Measurements from ENCODE around the gene DKK2.

Gene DKK2, protein sequence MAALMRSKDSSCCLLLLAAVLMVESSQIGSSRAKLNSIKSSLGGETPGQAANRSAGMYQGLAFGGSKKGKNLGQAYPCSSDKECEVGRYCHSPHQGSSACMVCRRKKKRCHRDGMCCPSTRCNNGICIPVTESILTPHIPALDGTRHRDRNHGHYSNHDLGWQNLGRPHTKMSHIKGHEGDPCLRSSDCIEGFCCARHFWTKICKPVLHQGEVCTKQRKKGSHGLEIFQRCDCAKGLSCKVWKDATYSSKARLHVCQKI

DNA sequence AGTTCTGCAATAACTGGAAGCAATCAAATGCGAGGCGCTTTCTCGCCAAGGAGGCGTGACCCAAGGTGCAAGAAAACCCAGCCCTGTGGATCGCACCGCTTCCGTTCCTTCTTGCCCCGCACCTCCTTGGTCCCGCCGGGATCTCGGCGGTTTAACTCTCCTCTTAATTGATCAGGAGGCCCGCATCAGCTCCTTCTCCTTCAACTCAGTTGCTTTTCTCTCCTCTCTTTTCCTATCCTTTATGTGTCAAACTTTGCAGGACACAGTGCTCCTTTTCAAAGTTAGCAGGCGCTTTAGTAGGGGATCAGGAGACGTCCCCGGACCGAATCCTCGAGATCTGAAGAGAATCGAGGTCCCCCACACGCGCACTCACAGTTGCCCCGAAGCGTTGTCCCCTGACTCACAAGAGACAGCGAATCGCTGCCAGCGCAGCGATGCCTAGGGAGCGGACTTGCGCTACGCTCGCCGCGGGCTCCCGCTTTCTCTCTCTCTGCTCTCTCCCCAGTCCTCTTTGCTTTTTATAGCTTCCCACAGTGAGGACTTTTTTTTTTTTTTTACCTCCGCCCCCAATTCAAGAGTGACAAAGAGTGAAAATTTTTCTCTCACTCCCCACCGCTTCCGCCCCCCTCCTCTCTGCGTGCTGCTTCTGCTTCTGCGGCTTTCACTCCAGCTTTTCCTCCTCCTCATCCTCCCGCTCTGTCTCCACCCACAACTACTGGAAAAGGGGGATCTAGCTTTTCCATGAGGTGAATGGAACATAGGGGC, at the start of gene DKK2:
TSS of gene DKK2 (minus strand) at position 495 of the 765 bp plus-strand sequence. CDS start 722 bp downstream, outside the sequence.
- no peak for DNase-seq (ENCODE audit: low read depth)

DNA sequence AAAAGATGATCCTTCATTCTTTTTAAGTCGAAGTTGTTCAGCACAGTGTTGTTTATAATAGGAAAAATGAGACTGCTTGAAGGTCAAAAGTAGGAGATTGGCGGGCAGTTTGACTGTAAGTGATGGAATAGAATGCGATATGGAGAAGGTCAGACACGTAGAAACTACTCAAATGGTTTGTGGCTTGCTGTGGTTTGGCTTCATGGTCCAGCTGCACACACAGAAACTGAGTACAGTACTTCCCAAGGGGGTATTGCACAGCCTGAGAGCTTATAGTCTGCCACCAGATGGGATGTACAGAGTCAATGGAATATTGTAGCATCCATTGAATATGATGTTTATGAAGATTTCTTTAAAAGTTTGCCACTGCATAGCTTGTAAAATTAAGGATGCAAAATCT, 41.1 kb upstream of the DKK2 start:
- no peak for DNase-seq (ENCODE audit: low read depth)

DNA sequence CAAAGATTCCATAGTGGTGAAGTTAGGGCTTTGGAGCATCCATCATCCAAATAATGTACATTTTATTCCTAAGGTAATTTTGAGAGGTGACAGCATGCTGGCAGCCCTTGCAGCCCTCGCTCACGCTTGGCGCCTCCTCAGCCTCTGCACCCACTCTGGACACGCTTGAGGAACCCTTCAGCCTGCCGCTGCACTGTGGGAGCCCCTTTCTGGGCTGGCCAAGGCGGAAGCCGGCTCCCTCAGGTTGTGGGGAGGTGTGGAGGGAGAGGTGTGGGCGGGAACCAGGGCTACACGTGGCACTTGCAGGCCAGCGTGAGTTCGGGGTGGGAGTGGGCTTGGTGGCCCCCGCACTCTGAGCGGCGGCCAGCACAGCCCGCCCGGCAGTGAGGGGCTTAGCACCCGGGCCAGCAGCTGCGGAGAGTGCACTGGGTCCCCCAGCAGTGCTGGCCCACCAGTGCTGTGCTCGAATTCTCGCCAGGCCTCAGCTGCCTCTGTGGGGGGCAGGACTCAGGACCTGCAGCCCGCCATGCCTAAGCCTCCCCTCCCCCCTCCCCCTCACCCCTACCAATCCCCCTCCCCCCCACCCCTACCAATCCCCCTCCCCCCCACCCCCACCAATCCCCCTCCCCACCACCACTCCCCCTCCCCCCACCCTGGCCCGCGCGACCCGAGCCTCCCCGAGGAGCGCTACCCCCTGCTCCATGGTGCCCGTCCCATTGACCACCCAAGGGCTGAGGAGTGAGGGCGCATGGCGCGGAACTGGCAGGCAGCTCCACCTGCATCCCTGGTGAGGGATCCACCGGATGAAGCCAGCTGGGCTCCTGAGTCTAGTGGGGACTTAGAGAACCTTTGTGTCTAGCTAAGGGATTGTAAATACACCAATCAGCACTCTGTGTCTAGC, 37.0 kb upstream of the DKK2 start:
- no peak for DNase-seq (ENCODE audit: low read depth)

DNA sequence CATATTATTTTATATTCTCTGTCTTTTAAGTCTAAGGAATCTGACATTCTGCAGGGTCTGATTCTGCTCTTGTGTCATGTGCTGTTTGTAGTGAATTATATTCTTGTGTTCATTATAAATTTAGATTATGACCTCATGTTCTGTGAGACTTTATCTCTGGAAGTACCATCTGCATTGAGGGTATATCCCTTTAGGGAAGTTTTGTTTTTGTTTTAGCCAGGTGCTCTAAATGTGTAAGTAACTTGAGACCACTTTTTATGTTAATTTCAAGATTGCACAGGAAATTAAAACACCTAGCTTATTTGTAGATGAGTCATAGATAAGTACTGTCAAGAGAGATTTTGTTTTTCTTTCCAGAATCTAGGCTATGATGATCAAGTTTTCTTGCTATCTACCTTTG, 35.0 kb upstream of the DKK2 start:
- DNase-seq (ENCODE audit: low read depth) = no peak

DNA sequence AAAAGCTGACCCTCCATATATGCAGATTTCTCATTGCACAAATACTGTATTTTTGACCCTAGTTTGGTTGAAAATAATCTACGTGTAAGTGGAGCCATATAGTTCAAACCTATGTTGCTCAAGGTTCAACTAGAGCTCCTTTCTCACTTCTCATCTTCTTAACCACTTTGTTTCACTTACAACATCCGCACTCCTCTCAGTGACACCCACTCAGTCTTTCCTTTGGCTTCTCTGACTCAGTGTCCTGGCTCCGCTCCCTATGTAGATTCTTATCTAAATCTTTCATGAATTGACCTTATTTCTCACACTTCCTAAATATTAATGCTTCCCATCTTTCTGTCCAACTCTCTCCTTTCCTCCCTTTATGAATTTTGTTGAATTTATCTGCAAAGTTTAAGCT, 32.9 kb upstream of the DKK2 start:
- DNase-seq (ENCODE audit: low read depth) = no peak

DNA sequence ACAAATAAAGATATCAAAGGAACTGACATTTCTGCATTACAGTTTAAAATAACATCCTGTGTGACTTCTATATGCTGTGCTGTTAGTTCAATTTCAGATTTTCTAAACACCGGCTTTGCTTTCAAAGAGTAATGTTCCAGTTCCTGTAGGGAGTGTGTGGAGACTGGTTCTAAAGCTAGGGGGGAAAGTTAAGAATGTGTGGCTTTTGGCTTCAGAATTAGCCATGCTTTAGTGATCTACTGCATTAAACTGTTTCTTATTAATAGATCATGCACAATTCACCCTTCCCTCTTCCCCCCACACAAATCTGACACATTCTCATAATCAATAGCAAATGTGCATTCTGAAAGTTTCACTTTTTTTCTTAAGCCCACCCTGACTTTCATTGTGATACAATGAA, 32.0 kb upstream of the DKK2 start:
- DNase-seq (ENCODE audit: low read depth) = no peak

DNA sequence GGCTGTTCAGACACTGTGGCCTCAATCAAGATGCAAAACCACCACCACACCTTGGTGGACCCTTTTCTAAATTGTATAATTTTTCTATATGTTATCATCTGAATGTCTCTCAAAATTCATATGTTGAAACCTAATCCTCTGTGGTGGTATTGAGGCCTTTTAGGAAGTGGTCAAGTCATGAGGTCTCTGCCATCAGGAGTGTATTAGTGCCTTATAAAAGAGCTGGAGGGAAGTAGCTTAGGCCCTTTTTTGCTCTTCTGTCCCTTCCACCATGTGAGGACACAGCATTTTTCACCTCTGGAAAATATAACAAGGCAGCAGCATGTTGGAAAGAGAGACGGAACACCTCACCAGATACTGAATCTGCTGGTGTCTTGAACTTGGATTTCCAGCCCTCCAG, 30.5 kb upstream of the DKK2 start:
- DNase-seq (ENCODE audit: low read depth) = no peak

DNA sequence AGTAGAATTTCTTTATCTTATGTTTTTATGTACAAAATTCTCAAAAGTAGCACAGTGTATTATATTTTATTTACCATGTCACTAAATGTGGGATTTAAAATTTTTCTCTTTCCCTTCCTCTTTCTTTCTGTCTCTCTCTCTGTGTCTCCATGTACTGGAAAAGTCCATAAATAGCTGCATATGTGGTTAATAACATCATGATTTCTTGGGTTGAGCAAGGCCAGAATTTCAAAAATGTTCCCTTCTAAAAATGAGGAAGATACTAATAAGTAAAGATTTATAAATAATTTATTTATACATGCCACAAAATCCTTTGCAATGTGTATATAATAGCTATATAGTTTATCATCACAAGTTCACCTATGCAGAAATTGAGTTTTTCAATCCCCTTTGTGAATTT, 29.1 kb upstream of the DKK2 start:
- no peak for DNase-seq (ENCODE audit: low read depth)

DNA sequence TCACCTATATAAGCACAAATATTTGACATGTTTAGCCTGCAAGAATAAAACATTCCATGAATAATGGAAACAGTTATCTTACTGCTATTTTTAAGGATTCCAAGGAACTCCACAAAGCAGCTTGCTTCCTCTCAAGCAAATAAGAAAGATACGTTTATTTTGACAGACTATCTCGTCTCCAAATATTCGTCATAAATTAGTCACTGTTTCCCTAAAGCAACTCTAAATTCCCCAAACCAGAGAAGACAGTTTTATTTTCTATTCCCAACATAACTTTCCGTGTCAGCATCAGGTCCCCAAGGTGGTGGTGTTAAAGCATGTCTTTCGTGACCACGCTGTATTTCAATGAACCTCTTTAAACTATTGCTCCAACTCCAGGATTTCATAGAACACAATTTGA, 24.3 kb upstream of the DKK2 start:
- DNase-seq (ENCODE audit: low read depth) = no peak

DNA sequence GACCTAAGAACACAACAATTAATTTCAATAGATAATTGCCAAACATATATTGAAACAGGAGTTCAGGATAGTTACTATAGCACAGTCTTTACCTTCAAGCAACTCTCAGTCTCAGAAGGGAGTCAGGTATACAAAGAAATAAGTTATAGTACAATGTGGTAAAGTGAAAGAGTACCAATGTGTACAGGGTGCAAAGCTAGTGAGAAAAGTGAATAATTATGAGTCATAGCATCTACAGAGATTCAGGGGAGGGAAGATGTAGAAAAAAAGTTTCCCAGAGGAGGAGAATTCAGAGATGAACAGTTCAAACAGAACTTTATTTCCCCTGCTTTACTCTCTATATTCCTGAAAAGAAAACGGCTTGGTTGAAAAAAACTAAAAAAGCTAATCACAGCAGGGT, 22.7 kb upstream of the DKK2 start:
- DNase-seq (ENCODE audit: low read depth) = no peak

DNA sequence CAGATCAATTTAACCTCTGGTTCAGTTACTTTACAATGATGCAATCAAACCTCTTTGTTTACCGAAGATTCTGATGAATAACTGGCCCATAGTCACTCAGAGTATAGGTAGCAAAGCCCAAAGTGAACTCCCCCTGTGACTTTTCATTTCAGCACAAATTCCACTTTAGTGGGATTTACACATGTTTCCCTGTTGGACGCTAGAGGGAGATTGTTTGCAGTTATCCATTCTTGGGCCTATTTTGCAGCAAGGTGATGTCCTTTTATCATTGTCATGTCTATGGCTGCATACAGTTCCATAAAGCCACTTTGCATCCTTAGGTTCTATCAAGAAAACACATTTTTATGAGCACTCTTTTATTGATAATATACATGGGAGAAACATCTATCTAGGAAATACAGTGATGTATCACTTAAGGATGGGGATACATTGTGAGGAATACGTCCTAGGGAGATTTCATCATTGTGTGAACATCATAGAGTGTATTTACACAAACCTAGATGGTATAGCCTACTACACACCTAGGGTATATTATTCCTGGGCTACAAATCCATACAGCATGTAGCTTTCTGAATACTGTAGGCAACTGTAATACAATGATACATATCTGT, 14.5 kb upstream of the DKK2 start:
- no peak for DNase-seq (ENCODE audit: low read depth)

DNA sequence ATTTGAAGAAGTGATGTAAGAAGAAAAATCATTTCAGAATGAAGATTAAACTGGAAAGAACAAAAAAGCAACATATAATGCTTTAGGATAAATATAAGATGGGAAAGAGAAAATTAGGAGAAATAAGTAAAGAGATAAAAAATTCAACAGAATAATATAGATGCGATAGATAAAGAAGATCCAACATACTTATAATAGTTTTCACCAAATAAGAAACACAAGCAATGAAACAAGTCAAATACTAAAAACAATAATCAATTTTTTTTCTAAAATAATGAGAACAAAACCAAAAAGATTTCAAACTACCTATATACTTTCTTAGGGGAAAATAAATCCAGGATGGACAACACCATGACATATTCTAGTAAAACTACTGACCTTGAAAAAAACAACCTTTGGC, 10.1 kb upstream of the DKK2 start:
- DNase-seq (ENCODE audit: low read depth) = no peak

DNA sequence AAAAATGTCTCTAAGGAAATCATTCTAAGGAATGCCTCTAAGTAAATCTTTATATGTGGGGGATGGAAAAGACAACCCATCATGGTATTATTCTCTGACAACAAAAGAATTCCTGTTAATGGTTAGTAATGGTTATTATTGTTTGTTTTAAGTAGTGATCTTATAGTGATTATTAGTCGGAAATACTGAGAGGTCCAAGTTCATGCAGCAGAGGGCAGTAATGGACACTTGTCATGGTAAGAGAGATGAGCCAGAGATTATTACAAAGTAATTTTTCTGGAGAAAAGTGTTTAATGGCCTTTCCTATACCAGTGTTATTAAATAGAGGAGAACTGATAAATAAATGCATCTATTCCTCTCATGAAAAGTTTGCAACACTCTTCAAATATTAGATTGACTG, 8.1 kb upstream of the DKK2 start:
- DNase-seq (ENCODE audit: low read depth) = no peak

DNA sequence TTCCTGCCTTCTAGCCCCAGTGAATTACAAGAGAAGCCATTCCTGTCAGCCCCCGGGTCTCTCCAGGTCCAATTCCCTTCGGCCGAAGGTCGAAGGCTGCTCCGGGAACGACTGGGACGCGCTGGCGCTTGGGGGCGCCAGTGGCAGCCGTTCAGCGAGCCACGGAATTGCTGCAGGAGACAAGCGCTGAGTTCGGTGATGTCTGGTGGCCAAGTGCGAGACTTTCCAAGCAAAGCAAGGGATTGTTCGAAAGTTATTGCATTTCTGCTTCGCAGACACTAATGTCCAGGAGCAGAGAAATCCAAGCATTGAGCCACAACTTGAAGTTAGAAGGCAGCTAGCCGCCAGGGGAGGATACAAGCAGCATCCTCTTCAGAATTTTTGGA, 1.1 kb upstream of the DKK2 start:
- DNase-seq (ENCODE audit: low read depth) = no peak

DNA sequence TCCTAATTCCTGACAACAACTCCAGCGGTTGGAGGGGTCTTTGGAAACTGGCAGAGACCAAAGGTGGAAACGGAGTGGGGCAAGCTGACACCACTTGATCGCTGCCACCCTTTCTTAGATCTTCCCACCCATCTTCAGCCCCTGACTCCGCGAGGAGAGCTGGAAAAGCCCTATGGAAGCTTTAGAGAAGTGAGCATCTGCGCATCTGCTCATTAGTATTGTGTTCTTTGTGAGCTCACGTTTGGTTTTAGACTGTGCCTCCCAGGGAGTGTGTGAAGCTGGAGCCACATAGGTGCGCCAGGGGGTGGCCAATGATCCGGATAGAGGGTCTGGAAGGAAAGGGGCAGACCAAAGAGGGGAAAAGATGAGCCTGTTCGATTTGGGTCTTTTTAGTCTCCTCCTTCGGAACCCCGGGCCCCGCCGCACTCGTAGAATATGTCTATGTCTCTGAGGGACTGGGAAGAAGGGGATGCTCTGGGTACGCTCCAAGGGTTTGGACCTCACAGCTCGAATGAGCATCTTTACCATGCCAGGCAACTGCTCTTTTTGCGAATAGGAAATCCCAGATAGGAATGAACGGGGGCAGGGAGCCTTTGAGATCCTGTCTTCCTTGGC, 578 bp upstream of the DKK2 start:
- DNase-seq (ENCODE audit: low read depth) = no peak

DNA sequence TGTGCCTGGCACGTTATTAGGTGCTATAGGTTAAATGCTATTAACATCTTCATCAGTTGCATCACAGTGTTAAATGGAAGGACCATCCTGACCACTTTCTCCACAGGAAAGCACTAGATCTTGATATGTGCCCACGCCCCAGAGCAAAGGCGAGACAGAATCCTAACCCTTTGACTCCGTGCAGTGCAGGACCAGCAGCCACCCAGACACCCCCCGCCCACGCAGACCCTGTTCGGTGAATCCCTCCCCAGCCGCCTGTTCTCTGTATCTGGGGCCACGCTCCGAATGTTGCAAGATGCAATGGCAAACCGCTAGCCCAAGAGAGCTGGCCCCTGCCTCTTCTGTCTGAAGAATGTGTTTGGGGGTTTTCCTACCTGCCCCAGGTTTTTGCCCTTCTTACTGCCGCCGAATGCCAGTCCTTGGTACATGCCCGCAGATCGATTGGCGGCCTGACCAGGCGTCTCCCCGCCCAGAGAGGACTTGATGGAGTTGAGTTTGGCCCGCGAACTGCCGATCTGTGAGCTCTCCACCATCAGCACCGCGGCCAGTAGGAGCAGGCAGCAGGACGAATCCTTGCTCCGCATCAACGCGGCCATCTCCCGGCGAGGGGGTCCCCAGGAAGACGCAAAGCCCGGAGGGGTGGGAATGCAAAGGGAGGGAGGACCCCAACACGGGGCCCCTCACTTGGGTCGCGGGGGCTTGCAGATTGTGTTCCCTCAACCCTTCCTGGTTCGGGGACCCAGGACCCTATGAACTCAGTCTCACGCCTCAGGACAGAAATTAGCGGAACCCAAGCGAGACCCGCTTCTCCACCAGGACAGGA, 906 bp downstream of the DKK2 start:
- DNase-seq (ENCODE audit: low read depth) = no peak

DNA sequence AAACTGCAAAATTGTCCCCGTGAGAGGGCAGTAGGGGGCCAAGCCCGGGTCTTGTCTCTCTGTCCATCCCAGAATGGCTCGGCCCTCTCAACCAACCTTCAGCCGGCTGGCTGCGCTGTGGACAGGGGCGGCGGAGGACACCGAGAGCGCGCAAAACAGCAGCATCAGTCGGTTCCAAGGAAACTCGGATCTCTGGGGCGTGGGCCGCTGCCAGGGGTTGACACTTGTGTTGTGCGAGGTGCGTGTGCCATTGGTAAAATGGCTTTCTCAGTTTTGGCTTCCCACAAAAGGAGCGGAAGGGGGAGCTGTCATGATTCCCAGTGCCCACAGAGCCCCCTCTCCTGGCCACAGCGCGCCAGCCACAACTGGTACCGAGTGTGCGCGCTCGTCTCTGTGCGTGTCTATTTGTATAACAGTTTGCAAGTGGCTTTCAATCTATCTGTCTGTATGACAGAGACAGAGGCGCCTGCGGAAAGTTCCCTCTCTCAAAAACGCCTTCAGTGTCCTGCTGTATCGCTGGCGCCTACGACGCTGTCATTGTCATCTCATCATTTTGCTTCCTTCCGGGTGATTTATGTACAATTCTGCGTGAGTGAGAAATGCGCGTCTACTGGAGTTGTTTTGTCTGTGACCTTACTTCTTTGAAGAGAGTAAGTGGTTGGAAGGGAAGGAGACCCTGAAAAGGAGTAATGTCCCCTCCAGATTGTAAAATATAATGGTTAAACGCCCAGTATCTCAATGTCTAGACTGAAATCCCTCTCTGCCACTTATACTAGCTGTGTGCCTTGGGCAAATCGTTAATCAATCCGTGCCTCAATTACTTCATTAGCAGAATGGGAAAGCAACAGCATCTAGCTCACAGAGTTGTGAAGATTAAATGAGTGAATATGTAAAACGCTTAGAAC, 1.8 kb downstream of the DKK2 start:
- DNase-seq (ENCODE audit: low read depth) = no peak

DNA sequence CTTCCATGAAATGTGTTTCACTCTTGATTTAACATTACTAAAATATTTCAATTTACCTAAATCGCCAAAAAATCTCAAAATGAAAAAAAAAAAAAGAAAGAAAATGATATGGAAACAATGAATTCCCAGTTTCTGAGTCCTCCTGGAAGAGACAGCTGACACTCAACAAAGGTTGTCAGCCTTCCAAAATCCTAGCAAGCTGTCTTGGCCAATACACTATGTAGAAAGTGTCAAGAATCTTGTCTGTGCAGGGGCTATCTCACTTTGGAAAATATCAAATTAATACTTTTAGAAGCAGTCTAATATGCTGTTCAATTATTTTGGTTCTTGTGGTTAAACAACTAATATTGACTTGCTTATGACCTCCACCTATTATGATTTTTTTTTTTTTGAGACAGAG, 8.7 kb downstream of the DKK2 start:
- no peak for DNase-seq (ENCODE audit: low read depth)

DNA sequence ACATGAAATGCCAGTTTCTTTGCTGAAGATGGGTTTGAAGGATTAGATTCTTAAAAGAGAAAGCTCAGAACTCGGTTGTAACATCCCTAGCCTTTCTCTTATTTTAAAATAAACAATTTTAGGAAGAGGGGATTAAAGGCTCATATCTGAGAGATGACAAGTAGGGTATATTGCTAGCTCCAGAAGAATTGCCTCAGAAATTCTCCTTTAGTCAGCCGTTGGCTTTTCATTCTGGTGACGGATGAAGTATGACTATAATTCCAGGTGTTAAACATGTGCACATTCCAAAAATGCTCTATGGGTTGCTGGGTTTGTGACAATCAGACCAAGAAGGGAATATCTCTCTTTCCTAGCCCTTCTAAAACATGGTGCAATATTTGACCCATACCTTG, 17.8 kb downstream of the DKK2 start:
- no peak for DNase-seq (ENCODE audit: low read depth)
